ENCODE data around the gene WNT7A.

The WNT7A gene

GRCh38 chr3:13884851-13885703 lies 5.2 kb upstream of the WNT7A start:
- DNase-seq: peak; percentile 36

- DNase-seq: no peak
Measured at GRCh38 chr3:13883681-13884080, 3.8 kb upstream of the WNT7A start.

DNA sequence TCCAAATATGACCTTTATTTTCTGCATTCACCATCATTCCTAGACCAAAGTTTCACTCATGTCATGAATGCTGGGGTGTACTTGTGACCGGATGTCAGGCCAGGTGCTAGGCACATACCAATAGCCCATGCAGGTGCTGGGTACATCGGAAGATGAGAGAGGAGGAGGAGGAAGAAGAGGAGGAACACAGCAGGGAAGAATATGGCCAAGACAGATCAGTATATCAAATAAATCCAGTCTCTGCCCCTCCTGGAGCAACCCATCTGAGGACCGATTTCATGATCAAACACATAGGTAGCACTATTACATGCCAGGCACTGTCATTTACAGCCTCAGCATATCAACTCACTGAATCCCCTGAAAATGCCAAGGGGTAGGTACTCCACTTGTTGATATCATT lies 3.0 kb upstream of the WNT7A start:
- DNase-seq: no peak

GRCh38 chr3:13881536-13882410 lies 1.9 kb upstream of the WNT7A start:
- DNase-seq: no peak

DNA sequence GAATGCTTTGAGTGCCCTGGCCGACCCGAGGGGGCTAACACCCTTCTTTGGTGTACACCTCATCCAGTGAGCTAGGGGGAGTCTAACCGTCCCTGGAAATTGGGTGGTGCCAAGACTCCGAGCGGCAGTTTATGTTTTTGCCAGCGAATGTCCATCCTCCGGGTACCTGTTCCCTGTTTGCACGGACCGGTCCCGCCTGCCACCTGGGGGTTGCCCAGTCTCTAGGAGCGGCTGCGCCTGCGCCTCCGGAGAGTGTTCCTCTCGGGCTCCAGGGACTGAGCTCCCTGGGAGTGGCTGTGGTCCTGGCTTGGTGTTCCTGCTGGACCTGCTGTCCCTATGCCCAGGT lies 913 bp upstream of the WNT7A start:
- DNase-seq: no peak

DNA sequence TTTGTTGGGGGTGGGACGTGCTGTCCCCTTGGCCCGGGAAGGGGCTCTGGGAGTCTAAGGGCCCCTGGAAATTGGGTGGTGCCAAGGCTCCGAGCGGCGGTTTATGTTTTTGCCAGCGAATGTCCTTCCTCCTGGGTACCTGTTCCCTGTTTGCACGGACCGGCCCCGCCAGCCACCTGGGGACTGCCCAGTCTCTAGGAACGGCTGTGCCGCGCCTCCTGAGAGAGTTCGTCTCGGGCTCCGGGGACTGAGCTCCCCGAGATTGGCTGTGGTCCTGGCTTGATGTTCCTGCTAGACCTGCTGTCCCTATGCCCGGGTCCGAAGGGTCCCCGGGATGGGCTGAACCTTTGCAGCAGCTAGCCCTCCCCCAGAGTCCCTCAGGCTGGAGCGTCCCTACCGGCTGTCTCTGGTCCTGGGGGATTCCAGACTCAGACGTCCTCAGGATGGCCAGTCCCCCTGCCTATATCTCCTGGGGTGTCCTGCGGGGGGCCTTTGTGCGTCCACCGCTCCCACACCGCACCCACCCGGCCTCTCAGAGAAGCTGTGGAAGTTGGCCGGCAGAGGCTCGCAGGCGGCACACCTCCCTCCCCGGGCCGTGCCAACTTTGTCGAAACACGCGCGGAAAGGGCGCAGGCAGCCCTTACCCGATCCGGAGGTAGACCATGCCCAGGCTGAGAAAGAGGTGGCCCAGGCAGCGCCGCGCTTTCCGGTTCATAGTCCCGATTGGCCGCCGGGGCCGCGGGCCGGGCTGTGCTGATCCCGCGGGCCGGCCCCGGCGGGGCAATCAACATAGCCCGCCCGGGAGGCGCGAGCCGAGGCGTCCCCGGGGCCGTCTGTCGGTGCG lies 547 bp downstream of the WNT7A start:
- no peak for DNase-seq

DNA sequence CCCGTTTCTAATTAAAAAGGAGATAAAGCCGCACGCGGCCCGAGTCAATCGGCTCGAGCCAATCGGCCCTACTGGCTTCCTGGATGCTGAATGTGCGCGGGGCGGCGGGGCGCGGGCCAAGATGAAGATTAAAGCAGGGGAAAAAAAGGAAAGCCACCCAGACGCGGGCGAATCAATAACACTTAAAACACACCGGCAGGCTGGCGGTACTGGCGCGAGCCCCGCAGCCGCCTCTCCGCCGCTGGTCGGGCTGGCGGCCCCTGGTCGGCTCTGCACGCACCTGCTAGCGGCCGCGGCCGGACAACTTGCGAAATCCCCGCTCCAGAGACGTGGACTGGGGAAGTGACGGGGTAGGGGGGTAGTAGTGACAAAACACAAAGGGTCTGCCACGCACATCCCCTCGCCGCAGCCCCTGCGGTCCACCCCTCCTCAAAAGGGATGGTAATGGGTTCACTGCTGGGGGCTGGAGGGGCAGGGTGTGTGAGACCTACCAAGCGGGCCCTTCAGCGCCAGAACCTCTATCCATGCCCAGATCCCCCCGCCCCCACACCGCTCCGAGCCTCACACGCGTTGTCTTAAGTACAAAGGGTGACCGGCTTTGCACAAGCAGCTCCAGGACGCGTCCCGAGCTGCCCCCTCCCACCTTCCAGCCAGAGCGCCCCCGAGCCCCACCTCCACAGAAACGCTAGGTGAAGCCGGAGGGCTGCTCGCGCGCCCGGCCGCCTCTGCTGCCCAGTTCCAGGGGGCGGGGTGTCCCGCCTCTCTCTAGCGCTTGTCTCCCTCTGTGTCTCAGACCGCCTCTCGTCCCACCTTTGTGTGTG lies 1.4 kb downstream of the WNT7A start:
- no peak for DNase-seq

GRCh38 chr3:13877911-13878280 lies 2.0 kb downstream of the WNT7A start:
- DNase-seq: no peak

DNA sequence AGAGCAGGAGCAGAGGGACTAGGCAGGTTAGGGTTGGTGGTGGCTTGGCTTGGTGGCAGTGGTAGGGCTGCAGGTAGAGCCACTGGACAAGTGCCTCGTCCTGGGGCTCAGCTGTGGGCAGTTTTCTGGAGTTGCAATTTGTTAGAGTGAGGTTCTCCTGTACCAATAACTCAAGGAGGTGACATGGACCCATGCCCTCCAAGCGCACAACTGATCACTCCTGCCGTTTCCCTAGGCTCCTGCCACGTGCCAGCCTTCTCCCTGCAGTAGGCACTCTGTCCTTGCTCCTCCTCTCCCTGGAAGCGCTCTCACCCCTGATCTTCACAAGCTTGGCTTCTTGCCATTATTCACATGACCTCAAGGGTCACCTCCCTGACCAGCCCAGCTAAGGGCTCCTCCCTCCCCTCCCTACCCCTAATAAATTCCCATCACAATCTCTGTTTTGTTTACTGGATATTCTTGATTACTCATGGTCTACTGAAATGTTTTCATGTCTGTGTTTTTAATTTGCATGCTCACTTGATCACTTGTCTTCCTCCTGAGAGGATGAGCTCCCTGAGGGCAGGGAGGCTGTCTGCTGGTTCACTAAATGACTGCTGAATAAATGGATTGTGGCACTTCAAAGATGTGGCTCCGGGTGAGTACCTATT lies 3.3 kb downstream of the WNT7A start:
- no peak for DNase-seq

DNA sequence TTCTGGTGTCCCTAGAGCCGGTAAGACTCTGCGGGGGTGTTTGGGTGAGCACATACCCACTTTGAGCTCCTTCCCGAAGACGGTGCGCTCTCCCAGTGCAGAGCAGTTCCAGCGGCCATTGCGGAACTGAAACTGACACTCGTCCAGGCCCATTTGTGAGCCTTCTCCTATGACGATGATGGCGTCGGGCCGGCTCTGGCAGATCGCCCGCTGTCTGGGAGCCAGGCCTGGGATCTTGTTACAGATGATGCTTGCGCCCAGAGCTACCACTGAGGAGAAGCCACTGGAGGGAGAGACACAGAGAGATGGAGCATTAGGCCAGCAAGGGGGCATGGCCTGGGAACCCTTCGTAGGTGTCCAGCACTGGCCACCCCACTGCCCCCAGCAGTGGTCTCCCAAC lies 5.0 kb downstream of the WNT7A start:
- no peak for DNase-seq

DNA sequence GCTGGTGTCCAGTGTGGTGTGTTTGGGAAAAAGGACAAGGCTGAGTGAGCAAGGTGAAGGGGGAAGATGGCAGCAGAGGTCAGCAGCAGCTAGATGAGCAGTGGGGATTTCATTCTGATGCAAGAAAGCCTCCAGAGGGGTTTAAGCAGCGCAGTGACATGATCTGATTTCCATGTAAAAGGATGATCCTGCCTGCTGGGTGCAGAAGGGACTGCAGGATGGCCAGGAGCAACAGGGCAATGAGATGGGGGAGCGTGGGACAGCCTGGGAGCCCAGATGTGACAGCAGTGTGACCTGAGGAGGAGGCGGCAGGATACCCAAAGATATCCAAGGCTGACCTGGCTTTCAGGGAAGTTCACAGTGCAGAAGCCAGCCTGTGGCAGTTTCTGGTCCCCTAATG lies 6.1 kb downstream of the WNT7A start:
- no peak for DNase-seq

DNA sequence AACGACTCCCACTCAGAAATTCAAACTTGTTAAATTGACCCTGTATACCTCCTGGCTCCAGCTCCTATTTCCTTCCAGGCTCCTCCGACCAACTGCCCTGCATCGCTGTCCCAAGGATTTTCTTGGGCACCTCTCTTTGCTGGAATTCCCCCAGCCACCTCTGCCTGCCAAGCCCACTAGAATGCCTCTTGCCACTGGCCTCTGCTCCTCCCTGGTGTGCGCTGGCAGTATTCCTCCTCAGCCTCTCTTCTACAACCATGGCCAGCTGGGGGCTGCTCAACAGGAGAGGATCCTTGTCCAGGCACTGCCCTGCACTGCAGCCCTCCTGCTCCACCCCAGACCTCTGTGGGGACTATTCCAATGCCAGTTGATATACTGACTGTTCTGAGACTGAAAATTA lies 7.4 kb downstream of the WNT7A start:
- no peak for DNase-seq

DNA sequence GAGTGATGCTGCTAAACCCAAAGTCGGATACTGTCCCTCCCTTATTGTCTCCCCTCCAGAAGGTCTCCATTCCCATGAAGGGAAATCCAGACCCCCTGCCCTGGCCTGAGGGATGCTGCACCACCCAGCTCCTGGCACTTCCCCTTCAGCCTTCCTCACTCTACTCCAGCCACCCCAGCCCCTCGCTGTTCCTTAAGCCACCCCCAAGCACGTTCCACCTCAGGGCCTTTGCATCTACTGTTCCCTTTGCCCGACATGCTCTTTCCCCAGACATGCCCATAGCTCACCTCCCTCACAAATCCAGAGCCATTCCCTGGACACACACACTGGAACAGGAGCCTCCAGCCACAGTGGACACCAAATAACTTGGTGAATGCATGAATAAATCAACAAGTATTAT lies 8.1 kb downstream of the WNT7A start:
- no peak for DNase-seq

GRCh38 chr3:13870902-13871301 lies 9.0 kb downstream of the WNT7A start:
- no peak for DNase-seq

DNA sequence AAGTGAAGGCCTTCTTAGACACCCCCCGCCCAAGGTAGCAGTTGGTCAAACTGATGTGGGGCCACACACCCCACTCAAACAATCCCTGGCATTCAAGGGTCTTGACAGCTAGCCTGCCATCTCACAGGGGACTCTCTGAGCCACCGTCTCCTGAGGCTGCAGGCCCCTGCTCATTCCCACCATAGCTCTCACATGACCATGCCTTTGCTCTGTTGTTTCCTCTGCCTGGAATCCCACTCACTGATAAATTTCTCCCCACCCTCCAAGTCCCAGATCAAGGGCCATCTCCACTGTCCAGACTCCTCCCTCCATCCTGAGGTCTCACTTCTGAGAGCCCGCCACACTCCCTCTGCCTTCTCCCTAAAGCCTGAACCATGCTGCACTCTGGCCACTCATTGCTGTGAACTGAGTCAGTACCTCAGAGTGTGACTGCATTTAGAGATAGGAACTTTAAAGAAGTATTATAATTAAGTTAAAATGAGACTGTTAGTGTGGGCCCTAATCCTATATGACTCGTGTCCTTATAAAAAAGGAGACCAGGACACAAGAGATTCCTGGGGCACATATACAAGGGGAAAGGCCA lies 10.0 kb downstream of the WNT7A start:
- no peak for DNase-seq

DNA sequence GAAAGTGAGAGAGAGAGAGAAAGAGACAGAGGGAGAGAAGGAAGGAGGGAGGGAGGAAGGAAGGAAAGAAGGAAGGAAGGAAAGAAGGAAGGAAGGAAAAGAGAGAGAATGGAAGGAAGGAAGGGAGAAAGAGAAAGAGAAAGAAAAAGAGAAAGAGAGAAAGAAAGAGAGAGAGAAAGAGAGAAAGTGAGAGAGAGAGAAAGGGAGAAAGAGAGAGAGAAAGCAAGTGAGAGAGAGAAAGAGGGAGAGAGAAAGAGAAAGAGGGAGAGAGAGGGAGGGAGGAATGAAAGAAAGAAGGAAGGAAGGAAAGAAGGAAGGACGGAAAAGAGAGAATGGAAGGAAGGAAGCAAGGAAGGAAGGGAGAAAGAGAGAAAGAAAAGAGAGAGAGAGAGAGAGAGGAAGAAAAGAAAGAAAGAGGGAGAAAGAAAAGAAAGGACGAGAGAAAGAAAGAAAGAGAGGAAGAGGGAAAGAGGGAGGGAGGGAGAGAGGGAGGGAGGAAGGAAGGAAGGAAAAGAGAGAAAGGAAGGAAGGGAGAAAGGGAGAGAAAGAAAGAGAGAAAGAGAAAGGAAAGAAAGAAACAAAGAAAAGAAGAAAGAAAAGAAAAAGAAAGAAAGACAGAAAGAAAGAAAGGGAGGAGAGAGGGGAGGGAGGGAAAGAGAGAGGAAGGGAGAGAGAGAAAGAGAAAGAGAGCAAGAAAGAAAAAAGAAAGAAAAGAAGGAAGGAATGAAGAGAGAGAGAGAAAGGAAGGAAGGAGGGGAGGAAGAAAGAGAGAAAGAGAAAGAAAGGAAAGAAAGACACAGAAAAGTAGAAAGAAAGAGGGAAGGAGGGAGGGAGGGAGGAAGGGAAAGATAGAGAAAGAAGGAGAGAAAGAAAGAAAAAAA lies 10.8 kb downstream of the WNT7A start:
- DNase-seq: no peak

DNA sequence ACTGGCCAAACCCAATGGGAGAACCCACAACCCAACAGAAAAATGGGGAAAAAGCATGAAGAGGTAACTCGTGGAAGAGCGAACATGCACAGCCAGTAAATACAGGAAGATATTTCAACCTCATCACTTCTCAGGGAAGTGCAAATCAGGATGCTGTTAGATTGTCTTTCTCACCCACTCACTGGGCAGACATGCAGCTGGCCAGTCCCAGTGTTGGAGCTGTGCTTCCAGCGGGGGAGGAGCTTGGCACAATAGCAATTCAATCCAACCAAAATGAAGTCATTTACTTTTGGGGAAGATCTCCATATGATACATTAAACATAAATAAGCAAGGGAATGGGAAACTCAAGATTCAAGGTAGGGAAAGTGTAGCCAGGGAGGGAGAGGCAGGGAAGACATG lies 12.1 kb downstream of the WNT7A start:
- no peak for DNase-seq

DNA sequence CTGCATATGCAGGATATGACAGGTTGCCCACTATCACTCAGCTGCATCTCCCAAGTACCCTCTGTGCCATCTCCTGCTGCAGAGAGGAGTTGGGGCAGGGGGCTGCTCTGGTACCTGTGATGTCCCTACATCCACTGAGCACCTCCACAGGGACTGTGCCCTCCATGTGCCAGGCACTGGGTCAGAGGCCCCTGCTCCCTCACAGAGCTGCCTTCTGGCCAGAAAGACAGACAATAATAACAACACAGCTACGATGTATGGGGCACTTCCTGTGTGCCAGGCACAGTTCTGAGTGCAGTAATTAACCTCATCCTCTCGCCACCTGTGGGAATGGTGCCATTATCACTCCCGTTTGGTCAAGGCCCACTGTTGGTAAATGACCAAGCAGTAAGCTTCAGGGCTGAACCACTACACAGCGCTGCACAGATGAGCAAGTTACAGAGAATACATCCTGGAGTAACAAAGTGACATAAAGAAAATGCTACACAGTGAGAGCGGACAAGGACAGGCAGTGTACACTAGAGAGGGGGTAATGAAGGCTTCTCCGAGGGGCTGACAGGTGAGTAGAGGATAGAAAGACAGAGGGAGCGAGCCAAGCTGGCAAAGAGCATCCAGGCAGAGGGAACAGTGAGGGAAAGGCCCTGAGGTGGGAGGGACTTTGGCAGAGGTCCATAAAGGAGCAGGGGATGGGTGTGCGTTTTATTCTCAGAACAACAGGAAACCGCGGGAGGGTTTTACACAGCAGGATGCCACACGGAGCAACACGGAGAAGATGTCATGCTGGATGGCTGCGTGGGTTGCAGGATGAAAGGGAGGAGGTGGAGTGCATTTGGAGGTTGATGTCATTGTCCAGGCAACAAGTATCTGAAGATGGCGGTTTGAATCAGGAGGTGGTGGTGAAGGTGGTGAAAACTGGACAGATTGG lies 13.6 kb downstream of the WNT7A start:
- no peak for DNase-seq

GRCh38 chr3:13865581-13865980 lies 14.3 kb downstream of the WNT7A start:
- no peak for DNase-seq

All from NCI-H510A treated with DMSO at 0.1 percent for 48 hours (cell line).